GM04504 (cell line): ENCODE results near the gene OR2B6.

Experiments
- DNase-seq: peaks from one replicate; pipeline ENCODE4 v3.0.0-alpha.2; 2012; ENCODE audit warnings: low read depth

The OR2B6 gene

DNA sequence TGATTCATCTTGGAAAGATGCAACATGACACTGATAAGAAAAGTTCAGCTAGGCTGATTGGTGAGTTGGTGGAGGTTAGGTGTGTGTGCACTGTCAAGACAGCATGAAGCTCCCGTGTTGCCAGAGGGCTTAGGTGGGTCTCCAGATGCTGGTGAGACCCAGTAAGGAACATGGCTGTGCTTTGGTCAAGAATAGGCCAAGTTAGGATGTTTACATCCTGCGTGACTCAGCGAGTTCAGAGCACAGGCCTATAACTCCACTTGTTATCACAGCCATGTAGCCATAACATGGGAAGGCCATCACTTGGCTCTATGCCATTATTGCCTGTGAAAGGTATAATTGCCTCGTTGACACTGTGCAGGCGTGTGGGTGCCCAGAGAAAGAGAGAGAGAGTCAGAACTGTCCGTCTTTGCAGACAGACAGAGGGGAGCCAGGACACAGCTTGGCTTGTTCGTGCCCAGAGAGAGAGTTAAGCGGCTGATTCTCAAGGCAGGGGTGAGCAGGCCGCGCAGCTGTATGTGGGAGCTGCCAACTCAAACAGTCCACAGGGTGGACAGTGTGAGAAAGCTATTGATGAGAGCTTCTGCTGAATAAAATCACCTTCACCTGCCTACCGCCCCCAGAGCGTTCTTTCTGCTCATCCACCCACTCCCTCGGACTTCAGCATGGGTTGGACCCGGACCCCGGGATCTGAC lies 43.5 kb downstream of the OR2B6 start:
- no peak for DNase-seq

DNA sequence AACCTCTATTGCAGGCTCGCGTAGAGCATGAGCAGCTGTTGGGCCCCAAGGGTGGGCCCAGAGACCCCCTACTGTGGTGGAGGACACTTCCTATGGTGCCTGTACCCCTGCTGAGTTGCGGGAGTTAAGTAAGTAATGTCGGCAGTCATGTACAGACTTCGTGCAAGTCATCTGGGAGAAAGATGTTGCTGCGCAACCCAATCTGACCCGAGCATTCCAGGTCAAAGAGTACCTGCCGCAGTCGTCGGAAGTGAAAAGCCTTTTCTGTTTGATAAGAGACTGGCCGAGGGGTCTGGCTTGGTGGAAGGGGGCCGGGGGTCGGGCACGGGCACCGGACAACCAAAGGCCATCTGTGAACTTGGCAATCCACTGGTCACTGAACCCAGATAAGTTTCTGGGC lies 44.3 kb downstream of the OR2B6 start:
- DNase-seq = no peak

DNA sequence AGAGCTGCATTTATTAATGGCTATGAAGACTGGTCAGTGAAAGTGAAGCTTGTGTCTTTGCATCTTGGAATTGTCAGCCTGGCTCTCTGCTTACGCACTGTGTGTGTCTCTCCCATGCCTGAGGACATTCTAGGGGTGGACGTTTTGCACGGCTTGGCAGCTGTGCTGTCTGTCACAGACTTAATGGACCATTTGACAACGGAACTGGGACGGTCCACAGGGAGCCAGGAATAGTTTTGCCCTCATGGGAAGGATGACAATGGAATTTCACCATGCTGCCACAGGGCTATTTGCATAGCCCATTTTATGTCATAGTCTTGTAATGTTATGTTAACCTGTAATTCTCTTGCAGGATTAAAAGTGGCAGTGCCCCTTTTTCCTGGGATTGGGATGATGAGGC lies 44.7 kb downstream of the OR2B6 start:
- DNase-seq = no peak

DNA sequence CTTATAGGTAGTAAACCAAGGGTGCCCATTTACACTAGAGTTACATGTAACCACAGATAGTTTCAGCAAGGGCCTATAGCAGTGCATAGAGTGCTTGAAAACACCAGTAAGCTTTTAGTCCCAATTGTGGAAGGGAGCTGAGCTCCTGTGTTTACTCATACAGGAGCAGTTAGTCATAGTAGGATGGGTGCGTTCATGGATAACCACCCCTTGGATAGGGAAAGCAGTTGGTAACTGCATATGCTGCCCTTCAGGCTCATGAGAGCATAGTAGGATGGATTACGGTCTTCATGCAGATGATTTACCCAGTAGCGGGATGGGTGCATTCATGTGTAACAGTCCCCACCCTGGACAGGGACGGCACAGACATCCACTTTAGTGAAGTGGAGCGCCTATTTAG lies 45.1 kb downstream of the OR2B6 start:
- no peak for DNase-seq

DNA sequence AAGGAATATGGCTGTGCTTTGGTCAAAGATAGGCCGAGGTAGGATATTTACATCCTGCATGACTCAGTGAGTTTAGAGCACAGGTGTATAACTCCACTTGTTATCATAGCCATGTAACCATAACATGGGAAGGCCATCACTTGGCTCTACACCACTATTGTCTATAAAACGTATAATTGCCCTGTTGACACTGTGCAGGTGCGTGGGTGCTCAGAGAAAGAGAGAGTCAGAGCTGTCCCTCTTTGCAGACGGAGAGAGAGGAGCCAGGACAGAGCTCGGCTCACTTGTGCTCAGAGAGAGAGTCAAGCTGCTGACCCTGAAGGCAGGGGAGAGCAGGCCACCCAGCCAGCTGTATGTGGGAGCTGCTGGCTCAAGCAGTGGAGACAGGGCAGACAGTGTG lies 46.0 kb downstream of the OR2B6 start:
- DNase-seq = no peak

DNA sequence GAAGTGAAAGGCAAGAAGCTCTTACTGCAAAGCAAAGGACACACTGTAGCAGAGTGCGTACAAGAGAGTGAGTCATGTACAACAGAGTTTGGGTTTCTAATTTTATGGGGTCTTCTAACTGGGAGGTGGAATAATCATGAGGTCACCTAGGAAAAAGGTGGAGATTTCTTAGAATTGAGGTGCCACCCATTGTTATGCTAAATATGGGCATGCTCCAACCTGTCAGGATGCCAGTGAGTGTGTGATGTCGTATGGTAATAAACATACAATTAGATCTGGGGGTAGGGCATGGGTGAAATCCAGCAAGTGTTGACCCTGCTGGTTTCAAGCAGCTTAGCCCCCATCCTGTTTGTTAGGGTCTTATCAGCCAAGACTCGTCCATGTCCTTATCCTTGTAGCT lies 46.6 kb downstream of the OR2B6 start:
- no peak for DNase-seq

DNA sequence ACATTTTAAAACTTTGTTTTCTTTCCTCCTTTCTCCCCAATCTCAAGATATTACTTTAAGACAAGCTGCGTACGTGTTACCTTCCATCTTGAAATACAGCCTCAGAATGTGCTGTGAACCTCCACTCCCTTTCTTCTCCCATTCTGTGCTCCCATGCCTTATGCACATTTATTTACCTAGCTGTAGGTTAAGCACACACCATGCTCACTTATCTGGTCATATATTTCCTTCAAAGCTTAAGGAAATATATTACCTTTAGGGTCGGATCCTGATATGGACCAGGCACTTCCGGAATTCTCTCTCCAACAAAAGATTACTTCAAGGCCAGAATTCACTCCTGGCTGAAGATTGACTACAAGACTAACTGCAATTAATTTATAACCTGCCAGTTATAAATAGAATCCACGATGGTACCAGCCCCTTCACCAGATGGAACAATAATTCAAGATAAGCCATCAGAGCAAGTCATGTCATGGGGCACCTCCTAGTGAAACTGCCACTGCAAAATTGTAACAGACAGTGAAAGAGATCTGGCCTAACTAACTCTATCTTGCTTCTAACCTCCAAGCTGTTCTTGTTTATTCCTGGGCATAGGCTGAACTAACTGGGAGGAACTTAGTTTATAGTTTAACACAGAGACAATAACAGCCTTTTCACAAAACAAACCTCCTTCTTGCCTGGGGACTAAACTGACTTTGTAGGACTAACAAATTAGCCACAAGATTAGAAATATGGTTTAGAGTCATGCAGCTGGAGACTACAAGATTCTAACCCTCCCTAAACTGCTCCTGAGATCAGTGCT lies 47.5 kb downstream of the OR2B6 start:
- DNase-seq = no peak

DNA sequence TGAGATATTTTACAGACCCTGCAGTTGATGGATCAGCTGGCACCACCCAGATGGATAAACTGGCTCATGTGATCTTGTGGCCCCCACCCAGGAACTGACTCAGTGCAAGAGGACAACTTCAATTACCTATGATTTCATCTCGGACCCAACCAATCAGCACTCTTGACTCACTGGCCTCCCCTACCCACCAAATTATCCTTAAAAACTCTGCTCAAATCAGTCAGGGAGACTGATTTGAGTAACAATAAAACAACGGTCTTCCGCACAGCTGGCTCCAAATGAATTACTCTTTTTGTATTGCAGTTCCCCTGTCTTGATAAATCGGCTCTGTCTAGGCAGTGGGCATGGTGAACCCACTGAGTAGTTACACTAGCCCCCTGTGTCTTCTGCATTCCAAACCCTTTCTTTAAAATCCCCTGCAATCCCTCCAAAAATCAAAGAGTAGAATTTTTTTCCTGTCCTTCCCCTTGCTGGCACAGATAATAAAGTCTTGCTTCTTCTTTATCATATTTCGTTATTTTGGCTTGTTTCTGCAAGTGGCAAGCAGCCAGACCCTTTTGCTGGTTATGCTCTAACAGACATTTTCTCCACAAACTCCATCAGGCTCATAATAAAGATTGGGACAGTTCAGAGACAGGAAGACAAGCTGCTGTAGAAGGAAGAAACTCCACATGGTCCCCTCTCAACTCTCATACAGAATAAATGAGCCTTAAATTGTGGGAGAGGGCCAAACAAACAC lies 48.3 kb downstream of the OR2B6 start:
- DNase-seq = no peak

DNA sequence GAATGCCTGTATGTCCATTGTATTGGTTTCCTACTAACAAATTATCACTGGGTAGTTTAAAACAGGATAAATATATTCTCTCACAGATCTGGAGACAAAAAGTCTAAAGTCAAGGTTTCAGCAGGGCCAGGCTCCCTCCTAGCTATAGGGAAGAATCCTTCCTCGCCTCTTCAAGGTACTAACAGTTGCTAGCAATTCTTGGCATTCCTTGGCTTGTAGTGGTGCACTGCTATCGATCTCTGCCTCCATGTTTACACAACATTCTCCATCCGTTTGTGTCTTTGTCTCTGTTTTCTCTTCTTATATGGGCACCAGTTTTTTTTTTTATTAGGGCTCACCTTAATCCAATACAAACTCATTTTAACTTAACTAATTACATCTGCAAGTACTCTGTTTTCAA lies 48.9 kb downstream of the OR2B6 start:
- no peak for DNase-seq
